Measurements from ENCODE around the gene TMEM184A.

DNA sequence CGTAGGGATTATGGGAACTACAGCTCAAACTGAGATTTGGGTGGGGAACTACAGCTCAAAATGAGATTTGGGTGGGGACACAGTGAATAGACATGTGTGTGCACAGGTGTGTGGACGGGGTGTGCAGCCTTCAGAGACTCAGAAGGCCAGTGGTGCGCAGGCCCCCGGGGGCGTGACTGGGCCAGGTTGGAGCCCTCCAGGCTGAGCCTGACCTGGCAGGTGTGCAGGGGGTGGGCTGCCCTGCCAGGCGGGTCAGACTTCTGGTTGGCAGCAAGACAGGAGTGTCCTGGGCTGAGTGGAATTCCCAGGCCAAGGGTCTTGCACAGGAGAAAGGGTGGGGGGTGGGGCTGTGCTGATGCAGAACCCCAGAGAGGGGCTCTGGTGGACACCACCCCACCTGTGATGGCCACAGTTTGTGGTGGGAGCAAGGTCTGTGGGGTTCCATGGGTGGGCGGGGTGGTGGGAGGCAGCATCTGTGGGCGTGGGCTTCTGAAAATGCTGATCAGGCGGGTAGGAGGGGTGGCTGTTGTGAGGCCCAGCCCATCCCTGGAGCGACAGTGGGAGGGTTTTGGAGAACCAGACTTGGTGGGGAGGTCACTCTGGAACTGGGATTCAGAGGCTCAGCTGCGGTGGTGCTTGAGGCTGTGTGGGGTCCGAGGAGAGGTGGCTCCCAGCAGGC is 43.1 kb upstream of the TMEM184A start:
- TF ChIP-seq CREB1 (IDR thresholded peaks at IDR 0.05): no peak
- TF ChIP-seq, protein P1, sequence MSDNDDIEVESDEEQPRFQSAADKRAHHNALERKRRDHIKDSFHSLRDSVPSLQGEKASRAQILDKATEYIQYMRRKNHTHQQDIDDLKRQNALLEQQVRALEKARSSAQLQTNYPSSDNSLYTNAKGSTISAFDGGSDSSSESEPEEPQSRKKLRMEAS (IDR thresholded peaks at IDR 0.05): no peak
